Epidermal melanocyte (primary cell): ENCODE results near the gene DNAJA1.
"Not testable (repeated sequence)": the region's sequence is repeated elsewhere in the genome, so short reads cannot be mapped to it uniquely, and the experiment has no call there.

Experiments
- DNase-seq: peaks from one replicate; pipeline ENCODE4 v3.0.0; 2011; ENCODE audit warnings: low spot score; ENCODE audit not compliant: insufficient read length

The DNAJA1 gene

GRCh38 chr9:33080534-33080933 lies 55.5 kb downstream of the DNAJA1 start:
- DNase-seq: no peak

GRCh38 chr9:33081128-33081851 lies 56.2 kb downstream of the DNAJA1 start:
- DNase-seq: peak; percentile 89

- no peak for DNase-seq
Observed at GRCh38 chr9:33082128-33082527, 57.1 kb downstream of the DNAJA1 start.

GRCh38 chr9:33082538-33083326 lies 57.7 kb downstream of the DNAJA1 start:
- no peak for DNase-seq

GRCh38 chr9:33085672-33086071 lies 60.6 kb downstream of the DNAJA1 start:
- DNase-seq: not testable (repeated sequence)
